CD4-positive, alpha-beta T cell (primary cell): ENCODE data around the gene DOHH. TPM values are rescaled to one million over a fixed set of nuclear protein-coding genes. Genes with fewer than 3 reads are reported as not detected.

ENCODE experiments used
- ATAC-seq: fragments of 200-7000 bp; cut with Tn5 transposase; one replicate; pipeline ENCODE4 v1.10.0; 2022; ENCODE audit warnings: mild to moderate bottlenecking; ENCODE audit not compliant: poor library complexity
- CTCF ChIA-PET: fragments of 350-600 bp; sonication (Branson Sonifier 250); formaldehyde crosslinking; loops from one replicate; lab custom pipeline; 2021; ENCODE audit warnings: antibody characterized with exemption, inconsistent platforms; lab: Charles Lee
- POLR2A ChIA-PET: fragments of 350-600 bp; sonication (Branson Sonifier 250); formaldehyde crosslinking; loops from one replicate; lab custom pipeline; 2021; ENCODE audit warnings: antibody characterized with exemption, inconsistent platforms; lab: Charles Lee
- DNase-seq, 14 experiments: peaks; one replicate each; pipeline ENCODE4 v3.0.0-alpha.2; 2013 to 2020; ENCODE audit warnings: mixed read lengths in 2 of 14
- H3K27ac ChIP-seq, 2 donors: one replicate each; pipeline versions ENCODE4 v1.5.1 to v1.7.0; 2013; ENCODE audit warnings: low read length in 2 of 2, low read depth in 1 of 2, mild to moderate bottlenecking in 1 of 2
- H3K27me3 ChIP-seq, 2 experiments: 1 replicate in 1 of 2; 2 replicates in 1 of 2; pipeline versions ENCODE4 v1.6.1 to v1.7.0; 2013; ENCODE audit warnings: low read length in 2 of 2, control low read depth in 1 of 2, mild to moderate bottlenecking in 1 of 2, moderate library complexity in 1 of 2; ENCODE audit not compliant: insufficient read depth in 2 of 2, control insufficient read depth in 1 of 2
- H3K36me3 ChIP-seq: one replicate; pipeline ENCODE4 v1.6.1; 2013; ENCODE audit warnings: low read length, control low read depth; ENCODE audit not compliant: insufficient read depth
- H3K4me1 ChIP-seq: one replicate; pipeline ENCODE4 v1.6.1; 2013; ENCODE audit warnings: low read length, control low read depth; ENCODE audit not compliant: insufficient read depth
- H3K4me3 ChIP-seq: one replicate; pipeline ENCODE4 v1.5.1; 2013; ENCODE audit warnings: mild to moderate bottlenecking, low read length, moderate library complexity
- H3K9me3 ChIP-seq, 2 experiments: 1 replicate in 1 of 2; 2 replicates in 1 of 2; pipeline versions ENCODE4 v1.6.1 to v1.7.0; 2013; ENCODE audit warnings: low read length in 2 of 2, mild to moderate bottlenecking in 2 of 2, control low read depth in 1 of 2, moderate library complexity in 1 of 2; ENCODE audit not compliant: control insufficient read depth in 1 of 2, insufficient read depth in 1 of 2
- H3K27ac Mint-ChIP-seq: one replicate; pipeline ENCODE4 v1.8.0; 2020; ENCODE audit warnings: mixed read lengths
- H3K27me3 Mint-ChIP-seq: one replicate; pipeline ENCODE4 v1.8.0; 2021; ENCODE audit warnings: mixed read lengths
- H3K36me3 Mint-ChIP-seq: one replicate; pipeline ENCODE4 v1.8.0; 2021; ENCODE audit warnings: low read depth, mixed read lengths
- H3K4me1 Mint-ChIP-seq: one replicate; pipeline ENCODE4 v1.8.0; 2021; ENCODE audit warnings: low read depth, mixed read lengths
- H3K4me3 Mint-ChIP-seq: one replicate; pipeline ENCODE4 v1.8.0; 2020; ENCODE audit warnings: mild to moderate bottlenecking, mixed read lengths
- H3K9me3 Mint-ChIP-seq: one replicate; pipeline ENCODE4 v1.8.0; 2020; ENCODE audit warnings: mixed read lengths
- intact Hi-C, 2 experiments: fragments of 100-400 bp; cut with DNase I in 1 of 2; cut with micrococcal nuclease in 1 of 2; formaldehyde crosslinking; loops; one replicate each; pipeline versions ENCODE4 v1.15.1 to v1.9.0; 2023 to 2025; cut with DNase I, micrococcal nuclease
- total RNA-seq, 174 experiments: library from RNA in 2 of 174; stranded (reverse) in 2 of 174; gene quantifications; one replicate each; pipeline ENCODE4 v1.2.3 and lab custom pipeline; 2021 to 2026
- TF ChIP-seq, protein P1 (sequence below): fragments of 200-600 bp; IDR thresholded peaks from one replicate; pipeline ENCODE4 v1.8.0; 2022; ENCODE audit warnings: antibody characterized with exemption, mild to moderate bottlenecking

The DOHH gene
- total RNA-seq, 2 experiments from 2014 or later = 3.9 to 4.7 TPM

DNA sequence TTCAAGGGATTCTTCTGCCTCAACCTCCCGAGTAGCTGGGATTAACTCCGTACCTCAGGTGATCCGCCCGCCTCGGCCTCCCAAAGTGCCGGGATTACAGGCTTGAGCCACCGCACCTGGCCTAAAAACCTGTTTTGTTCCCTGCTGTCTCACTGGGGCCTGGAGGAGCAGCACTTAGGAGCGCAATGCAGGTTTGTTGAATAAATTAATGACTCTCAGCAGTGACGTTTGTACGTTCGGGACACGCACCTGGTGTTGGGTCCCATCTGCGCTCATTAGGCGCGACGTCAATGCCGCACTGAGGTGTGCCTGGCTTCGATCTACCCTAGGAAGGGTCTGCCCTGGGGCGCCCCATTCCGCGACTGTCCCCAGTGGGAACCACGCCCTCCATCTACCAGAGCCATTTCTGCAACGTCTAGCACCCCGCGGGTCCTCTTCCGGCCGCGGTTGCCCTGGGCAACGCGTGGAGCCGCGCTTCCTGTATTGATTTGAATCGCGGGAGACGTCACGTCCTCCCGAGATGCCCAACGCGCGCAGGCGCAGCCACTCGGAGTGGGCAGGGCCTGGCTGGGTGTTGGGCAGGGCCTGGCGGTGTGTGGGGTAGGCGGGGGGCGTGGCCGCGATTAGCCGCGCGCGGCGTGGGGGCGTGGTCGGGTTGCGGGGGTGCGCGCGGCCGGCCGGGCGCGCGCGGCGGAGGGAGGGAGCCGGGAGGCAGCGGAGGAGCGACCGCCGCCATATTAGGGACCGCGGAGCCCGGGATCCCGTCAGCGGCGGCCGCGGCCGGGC, 5.3 kb upstream of the DOHH start, which contains the start of gene FZR1:
TSS of gene FZR1 (plus strand) at position 714 of the 786 bp plus-strand sequence. CDS start 16,679 bp downstream, outside the sequence.
- Histone ChIP-seq H3K27ac (peak within 1 kb of the TSS; percentile 85 to 96), H3K4me3 (peak within 1 kb of the TSS; percentile 91), H3K27me3 (no peaks in the 10 kb centered on the region), H3K36me3 (peaks cover 26% of the 10 kb centered on the region), H3K9me3 (no peaks in the 10 kb centered on the region), H3K4me1 (peaks cover 53% of the 10 kb centered on the region)
- Mint-ChIP-seq H3K27ac (peak within 1 kb of the TSS; percentile 95), H3K4me3 (peak within 1 kb of the TSS; percentile 95), H3K27me3 (no peaks in the 10 kb centered on the region), H3K36me3 (peaks cover 35% of the 10 kb centered on the region), H3K9me3 (no peaks in the 10 kb centered on the region), H3K4me1 (peaks cover 48% of the 10 kb centered on the region)
- peak; percentile 98 to 100 (median 100) for DNase-seq
- ChIA-PET CTCF (interaction anchor here (0.7 kb wide), 1 partner anchor 194 kb away, joined by 3 read pairs; the partner anchor contains the start of gene PIP5K1C), POLR2A (interaction anchor here (0.7 to 1.0 kb wide), 2 partner anchors 10 to 11 kb away, joined by 3 read pairs; no protein-coding TSS in a partner anchor)
- intact Hi-C loops = loop anchor here (1.0 to 10.0 kb wide), 7 partner anchors 42 to 451 kb away; partner anchors contain the start of genes CACTIN (in 1 of the 2), HMG20B (in 1 of the 2), MFSD12 (in 1 of the 2) and TLE5 (in 1 of the 2)
- ATAC-seq = peak; percentile 85
- TF ChIP-seq, protein P1, sequence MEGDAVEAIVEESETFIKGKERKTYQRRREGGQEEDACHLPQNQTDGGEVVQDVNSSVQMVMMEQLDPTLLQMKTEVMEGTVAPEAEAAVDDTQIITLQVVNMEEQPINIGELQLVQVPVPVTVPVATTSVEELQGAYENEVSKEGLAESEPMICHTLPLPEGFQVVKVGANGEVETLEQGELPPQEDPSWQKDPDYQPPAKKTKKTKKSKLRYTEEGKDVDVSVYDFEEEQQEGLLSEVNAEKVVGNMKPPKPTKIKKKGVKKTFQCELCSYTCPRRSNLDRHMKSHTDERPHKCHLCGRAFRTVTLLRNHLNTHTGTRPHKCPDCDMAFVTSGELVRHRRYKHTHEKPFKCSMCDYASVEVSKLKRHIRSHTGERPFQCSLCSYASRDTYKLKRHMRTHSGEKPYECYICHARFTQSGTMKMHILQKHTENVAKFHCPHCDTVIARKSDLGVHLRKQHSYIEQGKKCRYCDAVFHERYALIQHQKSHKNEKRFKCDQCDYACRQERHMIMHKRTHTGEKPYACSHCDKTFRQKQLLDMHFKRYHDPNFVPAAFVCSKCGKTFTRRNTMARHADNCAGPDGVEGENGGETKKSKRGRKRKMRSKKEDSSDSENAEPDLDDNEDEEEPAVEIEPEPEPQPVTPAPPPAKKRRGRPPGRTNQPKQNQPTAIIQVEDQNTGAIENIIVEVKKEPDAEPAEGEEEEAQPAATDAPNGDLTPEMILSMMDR = no peak

DNA sequence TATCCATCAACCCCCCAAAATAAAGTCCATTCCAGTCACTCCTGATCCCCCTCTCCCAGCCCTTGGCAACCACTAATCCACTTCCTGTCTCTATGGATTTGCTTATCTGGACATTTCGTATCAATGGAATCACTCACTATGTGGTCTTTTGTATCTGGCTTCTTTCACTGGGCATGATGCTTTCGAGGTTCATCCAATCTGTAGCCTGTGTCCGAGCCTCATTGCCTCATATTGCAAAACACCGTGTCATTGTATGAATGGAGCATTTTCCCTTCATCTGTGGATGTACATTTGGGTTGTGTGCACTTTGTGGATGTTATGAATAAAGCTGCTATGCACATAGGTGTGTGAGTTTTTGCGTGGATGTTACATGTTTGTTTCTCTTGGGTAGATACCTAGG, 4.3 kb upstream of the DOHH start:
- H3K27ac ChIP-seq = no peak overlapping the region
- peak overlapping the region; percentile 67 for H3K4me3 Mint-ChIP-seq
- H3K4me3 ChIP-seq = no peak overlapping the region
- no peaks in the 10 kb centered on the region for H3K27me3 Mint-ChIP-seq
- H3K36me3 Mint-ChIP-seq = peaks cover 30% of the 10 kb centered on the region
- H3K4me1 Mint-ChIP-seq = peaks cover 46% of the 10 kb centered on the region
- POLR2A ChIA-PET = no interaction called here
- peaks cover 56% of the 10 kb centered on the region for H3K4me1 ChIP-seq
- no peak for DNase-seq
- TF ChIP-seq, protein P1 = no peak
- ATAC-seq = no peak
- intact Hi-C loops = loop anchor here (5.0 to 10.0 kb wide), 5 partner anchors 43 to 450 kb away; partner anchors contain the start of genes HMG20B (in 1 of the 2) and TLE5 (in 1 of the 2)
- H3K36me3 ChIP-seq = peaks cover 15% of the 10 kb centered on the region
- H3K27ac Mint-ChIP-seq = peak overlapping the region; percentile 95
- H3K9me3 ChIP-seq = no peaks in the 10 kb centered on the region
- CTCF ChIA-PET = interaction anchor here (0.6 to 0.7 kb wide), 3 partner anchors 10 to 195 kb away, joined by 3 read pairs; partner anchors contain the start of gene PIP5K1C
- no peaks in the 10 kb centered on the region for H3K9me3 Mint-ChIP-seq
- H3K27me3 ChIP-seq = no peaks in the 10 kb centered on the region

DNA sequence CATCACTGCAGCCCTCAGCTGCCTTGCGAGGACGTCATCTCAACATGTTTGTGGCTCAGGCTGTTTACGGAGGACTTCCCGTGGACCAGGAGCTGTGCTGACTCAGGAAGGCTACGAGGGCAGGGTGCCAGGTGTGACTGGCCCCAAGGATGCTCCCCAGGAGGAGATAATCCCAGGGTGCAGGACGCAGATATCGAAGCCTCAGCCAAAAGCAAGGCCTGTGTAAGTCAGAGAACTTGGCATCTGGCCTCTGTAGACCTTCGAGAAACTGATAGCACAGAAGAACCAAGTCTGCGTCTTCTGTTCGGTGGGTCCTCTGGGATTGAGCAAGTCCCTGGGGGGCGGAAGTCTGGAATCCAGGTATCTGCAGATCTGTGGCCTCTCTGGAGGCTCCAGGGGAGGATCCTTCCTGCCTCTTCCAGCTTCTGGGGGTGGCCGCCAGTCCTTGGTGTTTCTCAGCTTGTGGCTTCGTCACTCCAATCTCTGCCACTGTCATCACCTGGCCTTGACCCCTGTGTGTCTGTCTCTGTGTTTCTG, 2.6 kb upstream of the DOHH start:
- H3K9me3 ChIP-seq = no peaks in the 10 kb centered on the region
- H3K4me3 Mint-ChIP-seq = peak overlapping the region; percentile 4
- H3K4me3 ChIP-seq = no peak overlapping the region
- intact Hi-C loops = loop anchor here (5.0 to 10.0 kb wide), 3 partner anchors 71 to 448 kb away; partner anchors contain the start of gene TLE5 (in 1 of the 2)
- no peaks in the 10 kb centered on the region for H3K27me3 Mint-ChIP-seq
- POLR2A ChIA-PET = no interaction called here
- no peaks in the 10 kb centered on the region for H3K27me3 ChIP-seq
- ATAC-seq (no peak), DNase-seq (no peak)
- no peak overlapping the region for H3K27ac ChIP-seq
- H3K9me3 Mint-ChIP-seq = no peaks in the 10 kb centered on the region
- peaks cover 3% of the 10 kb centered on the region for H3K36me3 ChIP-seq
- peaks cover 55% of the 10 kb centered on the region for H3K4me1 ChIP-seq
- H3K27ac Mint-ChIP-seq = no peak overlapping the region
- TF ChIP-seq, protein P1 = no peak
- CTCF ChIA-PET = no interaction called here
- peaks cover 38% of the 10 kb centered on the region for H3K4me1 Mint-ChIP-seq
- peaks cover 20% of the 10 kb centered on the region for H3K36me3 Mint-ChIP-seq
